ENCODE measurements around the gene DISP3. TPM values are rescaled to one million over a fixed set of nuclear protein-coding genes. Genes with fewer than 3 reads are reported as not detected.
A peak's percentile ranks its signal among the peaks of the same experiment; 100 is the strongest.

Gene DISP3
- total RNA-seq, 1 donor = under 0.01 TPM

DNA sequence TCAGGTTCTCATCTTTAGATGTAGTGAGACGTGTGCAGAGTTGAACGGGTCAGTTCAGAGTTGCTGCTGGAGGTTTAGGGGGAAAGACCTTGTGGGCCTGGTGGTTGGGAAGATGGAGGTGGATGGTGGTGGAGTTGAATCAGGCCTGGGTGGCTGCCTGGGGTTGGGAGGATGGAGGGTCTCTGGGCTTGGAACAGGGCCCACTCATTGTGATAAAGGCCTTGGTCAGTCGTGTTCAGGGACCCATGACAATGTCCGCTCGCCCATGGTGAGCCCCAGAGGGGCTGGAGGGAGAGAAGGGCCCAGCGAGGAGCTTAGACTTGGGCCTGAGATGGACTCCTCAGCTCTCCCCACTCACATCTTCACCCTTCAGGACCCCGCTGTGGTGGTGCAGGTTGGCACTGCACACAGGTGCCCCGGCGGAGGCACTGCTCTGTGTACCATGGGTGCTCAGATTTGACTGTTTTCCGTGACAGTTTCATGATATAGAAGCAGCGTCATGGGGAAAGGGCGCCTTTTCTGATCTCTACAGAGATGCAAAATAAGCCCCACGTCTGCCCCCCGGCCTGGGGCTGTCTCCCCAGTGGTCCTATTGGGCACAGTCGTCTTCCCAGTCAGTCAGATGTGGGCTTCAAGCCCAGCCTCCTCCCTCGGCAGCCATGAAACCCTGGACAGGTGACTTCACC lies 39.2 kb downstream of the DISP3 start:
- Histone ChIP-seq H4K20me1 (ENCODE audit: insufficient read depth, low read length) (no peaks in the 10 kb centered on the region), H3K27ac (ENCODE audit: low read depth, low read length) (no peak overlapping the region), H2AFZ (ENCODE audit: low read length) (no peak overlapping the region), H3K9me3 (ENCODE audit: low read depth, low read length) (no peaks in the 10 kb centered on the region), H3K4me2 (ENCODE audit: insufficient read depth, low read length) (no peak overlapping the region), H3K79me2 (ENCODE audit: insufficient read depth, low read length) (no peaks in the 10 kb centered on the region), H3K27me3 (ENCODE audit: insufficient read depth, low read length) (no peaks in the 10 kb centered on the region), H3K36me3 (ENCODE audit: insufficient read depth, low read length) (no peaks in the 10 kb centered on the region), H3K4me1 (ENCODE audit: insufficient read depth, low read length) (no peaks in the 10 kb centered on the region), H3K4me3 (ENCODE audit: insufficient read depth, low read length) (no peak overlapping the region)
- TF ChIP-seq, protein P1, sequence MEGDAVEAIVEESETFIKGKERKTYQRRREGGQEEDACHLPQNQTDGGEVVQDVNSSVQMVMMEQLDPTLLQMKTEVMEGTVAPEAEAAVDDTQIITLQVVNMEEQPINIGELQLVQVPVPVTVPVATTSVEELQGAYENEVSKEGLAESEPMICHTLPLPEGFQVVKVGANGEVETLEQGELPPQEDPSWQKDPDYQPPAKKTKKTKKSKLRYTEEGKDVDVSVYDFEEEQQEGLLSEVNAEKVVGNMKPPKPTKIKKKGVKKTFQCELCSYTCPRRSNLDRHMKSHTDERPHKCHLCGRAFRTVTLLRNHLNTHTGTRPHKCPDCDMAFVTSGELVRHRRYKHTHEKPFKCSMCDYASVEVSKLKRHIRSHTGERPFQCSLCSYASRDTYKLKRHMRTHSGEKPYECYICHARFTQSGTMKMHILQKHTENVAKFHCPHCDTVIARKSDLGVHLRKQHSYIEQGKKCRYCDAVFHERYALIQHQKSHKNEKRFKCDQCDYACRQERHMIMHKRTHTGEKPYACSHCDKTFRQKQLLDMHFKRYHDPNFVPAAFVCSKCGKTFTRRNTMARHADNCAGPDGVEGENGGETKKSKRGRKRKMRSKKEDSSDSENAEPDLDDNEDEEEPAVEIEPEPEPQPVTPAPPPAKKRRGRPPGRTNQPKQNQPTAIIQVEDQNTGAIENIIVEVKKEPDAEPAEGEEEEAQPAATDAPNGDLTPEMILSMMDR (IDR thresholded peaks at IDR 0.05; ENCODE audit: extremely low read depth, low read depth, low read length) = no peak
- peak; percentile 34 for DNase-seq (ENCODE audit: insufficient read length, low spot score, missing footprints)

DNA sequence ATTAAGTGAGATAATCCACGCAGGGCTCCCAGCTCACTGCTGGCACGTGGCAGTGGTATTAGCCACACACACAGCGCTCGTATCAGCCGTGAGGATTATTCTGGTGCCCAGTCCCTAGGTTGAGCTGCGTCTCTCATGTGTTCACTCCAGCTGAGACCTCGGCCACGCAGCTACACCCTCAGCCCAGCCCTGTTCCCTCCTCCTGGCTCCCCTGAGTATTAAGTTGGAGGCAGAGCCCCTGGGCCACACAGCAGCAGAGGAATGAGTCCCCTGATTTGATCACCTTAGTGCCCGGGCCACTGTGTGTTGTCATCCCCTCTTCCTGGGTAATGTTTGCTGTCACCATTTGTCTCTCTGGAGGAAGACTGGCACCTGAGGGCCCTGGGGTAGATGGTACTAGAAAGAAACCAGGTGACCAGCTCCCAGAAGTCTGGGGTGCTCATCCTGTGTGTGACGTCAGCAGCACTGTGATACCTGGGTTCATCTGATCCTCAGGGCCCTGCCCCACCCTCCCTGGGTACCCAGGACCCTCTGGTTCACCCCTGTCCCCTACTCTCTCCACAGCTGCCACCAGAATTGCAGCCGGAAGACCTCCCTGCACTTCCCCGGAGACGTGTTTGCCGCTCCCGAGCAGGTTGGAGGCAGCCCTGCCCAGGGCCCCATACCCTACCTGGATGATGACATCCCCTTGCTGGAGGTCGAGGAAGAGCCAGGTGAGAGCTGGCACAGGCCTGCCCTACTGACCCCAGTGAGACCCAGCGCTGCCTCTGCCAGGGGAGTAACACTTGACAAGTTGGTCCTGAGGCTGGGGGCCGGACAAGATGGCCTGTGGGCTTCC lies 40.1 kb downstream of the DISP3 start:
- Histone ChIP-seq H3K79me2 (ENCODE audit: insufficient read depth, low read length) (no peaks in the 10 kb centered on the region), H2AFZ (ENCODE audit: low read length) (no peak overlapping the region), H3K4me1 (ENCODE audit: insufficient read depth, low read length) (no peaks in the 10 kb centered on the region), H3K4me2 (ENCODE audit: insufficient read depth, low read length) (no peak overlapping the region), H3K27ac (ENCODE audit: low read depth, low read length) (no peak overlapping the region), H3K4me3 (ENCODE audit: insufficient read depth, low read length) (no peak overlapping the region), H4K20me1 (ENCODE audit: insufficient read depth, low read length) (no peaks in the 10 kb centered on the region), H3K36me3 (ENCODE audit: insufficient read depth, low read length) (no peaks in the 10 kb centered on the region), H3K9me3 (ENCODE audit: low read depth, low read length) (no peaks in the 10 kb centered on the region), H3K27me3 (ENCODE audit: insufficient read depth, low read length) (no peaks in the 10 kb centered on the region)
- TF ChIP-seq, protein P1 (IDR thresholded peaks at IDR 0.05; ENCODE audit: extremely low read depth, low read depth, low read length) = no peak
- peak; percentile 81 for DNase-seq (ENCODE audit: insufficient read length, low spot score, missing footprints)

DNA sequence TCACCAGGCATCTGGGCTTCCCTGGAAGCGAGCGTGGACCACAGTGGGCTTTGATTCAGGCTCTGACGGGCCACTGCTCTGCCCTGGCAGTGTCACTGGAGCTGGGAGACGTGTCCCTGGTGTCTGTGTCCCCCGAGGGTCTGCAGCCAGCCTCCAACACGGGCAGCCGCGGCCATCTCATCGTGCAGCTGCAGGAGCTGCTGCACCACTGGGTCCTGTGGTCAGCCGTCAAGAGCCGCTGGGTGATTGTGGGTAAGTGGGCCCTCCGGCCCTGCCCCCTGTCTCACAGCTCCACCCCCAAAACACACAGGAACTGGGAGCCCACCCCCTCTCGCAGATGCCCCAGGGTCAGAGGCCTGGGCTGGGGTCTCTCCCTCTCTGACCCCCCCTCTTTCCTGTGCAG lies 40.7 kb downstream of the DISP3 start:
- H3K36me3 ChIP-seq (ENCODE audit: insufficient read depth, low read length) = no peaks in the 10 kb centered on the region
- H4K20me1 ChIP-seq (ENCODE audit: insufficient read depth, low read length) = no peaks in the 10 kb centered on the region
- no peaks in the 10 kb centered on the region for H3K27me3 ChIP-seq (ENCODE audit: insufficient read depth, low read length)
- no peaks in the 10 kb centered on the region for H3K9me3 ChIP-seq (ENCODE audit: low read depth, low read length)
- H3K4me2 ChIP-seq (ENCODE audit: insufficient read depth, low read length) = no peak overlapping the region
- H3K4me1 ChIP-seq (ENCODE audit: insufficient read depth, low read length) = no peaks in the 10 kb centered on the region
- no peak overlapping the region for H3K27ac ChIP-seq (ENCODE audit: low read depth, low read length)
- TF ChIP-seq, protein P1 (IDR thresholded peaks at IDR 0.05; ENCODE audit: extremely low read depth, low read depth, low read length) = no peak
- H3K4me3 ChIP-seq (ENCODE audit: insufficient read depth, low read length) = no peak overlapping the region
- H2AFZ ChIP-seq (ENCODE audit: low read length) = no peak overlapping the region
- peak; percentile 27 for DNase-seq (ENCODE audit: insufficient read length, low spot score, missing footprints)
- H3K79me2 ChIP-seq (ENCODE audit: insufficient read depth, low read length) = no peaks in the 10 kb centered on the region
